HG03521 (cell line): ENCODE results near the gene TAP2.
A peak's percentile ranks its signal among the peaks of the same experiment; 100 is the strongest.
"Not testable (repeated sequence)": the region's sequence is repeated elsewhere in the genome, so short reads cannot be mapped to it uniquely, and the experiment has no call there.

Source experiments
- ATAC-seq: cut with Tn5 transposase; IDR thresholded peaks from one replicate; pipeline ENCODE4 v1.9.1; 2021; ENCODE audit warnings: mild to moderate bottlenecking, moderate library complexity; ENCODE audit not compliant: unreplicated experiment

Gene TAP2

GRCh38 chr6:32836873-32837272 is 1.7 kb downstream of the TAP2 start:
- no peak for ATAC-seq

- no peak for ATAC-seq
These were observed 3.2 kb downstream of the TAP2 start for GRCh38 chr6:32835167-32835893.

GRCh38 chr6:32833664-32834063 is 4.9 kb downstream of the TAP2 start:
- ATAC-seq = no peak

- no peak for ATAC-seq
These were observed 6.0 kb downstream of the TAP2 start for GRCh38 chr6:32832535-32832934.

- no peak for ATAC-seq
These were observed 7.6 kb downstream of the TAP2 start for GRCh38 chr6:32830936-32831335.

GRCh38 chr6:32830017-32830416 is 8.5 kb downstream of the TAP2 start:
- no peak for ATAC-seq

- no peak for ATAC-seq
These were observed 9.0 kb downstream of the TAP2 start for GRCh38 chr6:32829495-32829894.

GRCh38 chr6:32827025-32827424 is 11.5 kb downstream of the TAP2 start:
- ATAC-seq = no peak

- ATAC-seq = no peak
These were observed 12.6 kb downstream of the TAP2 start for GRCh38 chr6:32825966-32826365.

- ATAC-seq = no peak
These were observed 18.8 kb downstream of the TAP2 start for GRCh38 chr6:32819729-32820128.

GRCh38 chr6:32818867-32819266 is 19.7 kb downstream of the TAP2 start:
- ATAC-seq = no peak

- no peak for ATAC-seq
These were observed 21.8 kb downstream of the TAP2 start, which contains the start of gene HLA-DOB for GRCh38 chr6:32816746-32817204. Gene HLA-DOB, minus strand, starts transcription at chr6:32817002. Its CDS starts 51 bp downstream, at chr6:32816951.

- peak; percentile 54 for ATAC-seq
These were observed 22.5 kb downstream of the TAP2 start for GRCh38 chr6:32815996-32816395.

GRCh38 chr6:32815115-32815514 is 23.4 kb downstream of the TAP2 start:
- no peak for ATAC-seq

- no peak for ATAC-seq
These were observed 24.4 kb downstream of the TAP2 start for GRCh38 chr6:32814145-32814544.

GRCh38 chr6:32809171-32809570 is 29.4 kb downstream of the TAP2 start:
- ATAC-seq = no peak

- no peak for ATAC-seq
These were observed 31.4 kb downstream of the TAP2 start for GRCh38 chr6:32807020-32807580.

GRCh38 chr6:32805404-32805803 is 33.1 kb downstream of the TAP2 start:
- ATAC-seq = not testable (repeated sequence)

GRCh38 chr6:32803416-32803815 is 35.1 kb downstream of the TAP2 start:
- ATAC-seq = no peak

GRCh38 chr6:32799740-32800139 is 38.8 kb downstream of the TAP2 start:
- no peak for ATAC-seq

- ATAC-seq = no peak
These were observed 39.4 kb downstream of the TAP2 start for GRCh38 chr6:32799168-32799567.
